Endothelial cell of umbilical vein (primary cell): ENCODE data around the gene EEIG1. TPM values are rescaled to one million over a fixed set of nuclear protein-coding genes. Genes with fewer than 3 reads are reported as not detected.

Experiments
- BruUV-seq: library from RNA; stranded (reverse); fragments of 400-500 nt; replicated peaks from 2 replicates; lab custom pipeline; 2021; lab: Mats Ljungman, UMichigan
- CTCF ChIA-PET: fragments of 300-600, 350-600 bp; sonication (Branson Sonifier 250); formaldehyde crosslinking; loops from one replicate; lab custom pipeline; 2021; ENCODE audit warnings: antibody characterized with exemption, inconsistent platforms; lab: Charles Lee
- POLR2A ChIA-PET: fragments of 300-600, 350-600 bp; sonication (Branson Sonifier 250); formaldehyde crosslinking; loops from one replicate; lab custom pipeline; 2021; ENCODE audit warnings: antibody characterized with exemption, inconsistent platforms; lab: Charles Lee
- DNase-seq: peaks from one replicate; pipeline ENCODE4 v3.0.0-alpha.2; 2011; ENCODE audit warnings: low read depth, low spot score
- FAIRE-seq: peaks from 2 replicates; lab custom pipeline; 2011; peaks lifted over from hg19 to GRCh38; lab: Jason Lieb, UNC
- H2AFZ ChIP-seq: 2 replicates; pipeline ENCODE4 v1.6.0; 2012; ENCODE audit warnings: low read depth, low read length, control low read depth, inconsistent platforms
- H3K27ac ChIP-seq: 2 replicates; pipeline ENCODE4 v1.5.1; 2011; ENCODE audit warnings: low read depth, mild to moderate bottlenecking, control low read depth, low read length, moderate library complexity; ENCODE audit not compliant: insufficient read depth
- H3K27me3 ChIP-seq, 2 experiments: 2 replicates each; pipeline versions ENCODE4 v1.6.0 to v1.6.1; 2011; ENCODE audit warnings: low read length in 2 of 2, mixed read lengths in 1 of 2; ENCODE audit not compliant: control insufficient read depth in 2 of 2, insufficient read depth in 2 of 2
- H3K36me3 ChIP-seq, 2 experiments: 2 replicates in 1 of 2; 3 replicates in 1 of 2; pipeline ENCODE4 v1.5.1; 2011; ENCODE audit warnings: low read length in 2 of 2, mild to moderate bottlenecking in 1 of 2, moderate library complexity in 1 of 2; ENCODE audit not compliant: control insufficient read depth in 2 of 2, insufficient read depth in 2 of 2; ENCODE audit errors: extremely low read depth in 1 of 2
- H3K4me1 ChIP-seq: 3 replicates; pipeline ENCODE4 v1.5.1; 2011; ENCODE audit warnings: mild to moderate bottlenecking, low read length; ENCODE audit not compliant: control insufficient read depth, insufficient read depth; ENCODE audit errors: extremely low read depth
- H3K4me2 ChIP-seq: 2 replicates; pipeline ENCODE4 v1.6.1; 2011; ENCODE audit warnings: low read length, control low read depth, mixed read lengths; ENCODE audit not compliant: insufficient read depth
- H3K4me3 ChIP-seq, 3 experiments: fragments of 200-600 bp in 1 of 3; sonication (generic), shearing (Covaris generic) in 1 of 3; replicated peaks in 1 of 3; 2 replicates each; pipeline ENCODE4 v1.5.1; 2011 to 2016; ENCODE audit warnings: control low read depth in 3 of 3, low read length in 3 of 3, mild to moderate bottlenecking in 2 of 3, inconsistent platforms in 1 of 3, low read depth in 1 of 3, moderate library complexity in 1 of 3; ENCODE audit not compliant: insufficient read depth in 1 of 3
- H3K79me2 ChIP-seq: 2 replicates; pipeline ENCODE4 v1.6.0; 2012; ENCODE audit warnings: low read length, inconsistent platforms; ENCODE audit not compliant: control insufficient read depth, insufficient read depth
- H3K9ac ChIP-seq: replicated peaks from 2 replicates; pipeline ENCODE3; 2011; ENCODE audit warnings: low read length, control low read depth; ENCODE audit not compliant: insufficient read depth; ENCODE audit errors: extremely low read depth
- H3K9me1 ChIP-seq: replicated peaks from 3 replicates; pipeline ENCODE4 v1.6.0; 2011; ENCODE audit warnings: mild to moderate bottlenecking, low read length; ENCODE audit not compliant: control insufficient read depth, insufficient read depth; ENCODE audit errors: extremely low read depth
- H3K9me3 ChIP-seq: replicated peaks from 2 replicates; pipeline ENCODE4 v1.5.1; 2012; ENCODE audit warnings: low read length, inconsistent platforms; ENCODE audit not compliant: control insufficient read depth, insufficient read depth
- H4K20me1 ChIP-seq: replicated peaks from 2 replicates; pipeline ENCODE3; 2011; ENCODE audit warnings: mild to moderate bottlenecking, low read length; ENCODE audit not compliant: control insufficient read depth, insufficient read depth; ENCODE audit errors: extremely low read depth
- CTCF ChIP-seq, 2 donors: IDR thresholded peaks; 1 replicate in 1 of 2; 2 replicates in 1 of 2; pipeline ENCODE4 v1.5.1; 2011; ENCODE audit warnings: low read length in 2 of 2, mild to moderate bottlenecking in 2 of 2, moderate library complexity in 2 of 2, control low read depth in 1 of 2, inconsistent platforms in 1 of 2, low read depth in 1 of 2; ENCODE audit not compliant: insufficient read depth in 1 of 2; ENCODE audit errors: extremely low read depth in 1 of 2
- EZH2 ChIP-seq: IDR thresholded peaks from 2 replicates; pipeline ENCODE4 v1.6.1; 2012; ENCODE audit warnings: borderline replicate concordance, low read depth, mild to moderate bottlenecking, moderate library complexity, low read length, inconsistent platforms; ENCODE audit not compliant: severe bottlenecking
- FOS ChIP-seq: IDR thresholded peaks from 2 replicates; pipeline ENCODE4 v1.6.1; 2011; ENCODE audit warnings: mild to moderate bottlenecking, low read length, moderate library complexity, borderline replicate concordance; ENCODE audit not compliant: insufficient read depth
- GATA2 ChIP-seq: IDR thresholded peaks from 2 replicates; pipeline ENCODE4 v1.7.0; 2011; ENCODE audit warnings: low read depth, mild to moderate bottlenecking, moderate library complexity, mixed read lengths, low read length; ENCODE audit not compliant: insufficient read length, insufficient read depth
- JUN ChIP-seq: IDR thresholded peaks from 2 replicates; pipeline ENCODE4 v1.6.1; 2011; ENCODE audit warnings: borderline replicate concordance, low read depth; ENCODE audit not compliant: insufficient read length, insufficient read depth
- MAX ChIP-seq: IDR thresholded peaks from 2 replicates; pipeline ENCODE4 v1.6.1; 2011; ENCODE audit not compliant: insufficient read depth, insufficient read length
- MYC ChIP-seq: IDR thresholded peaks from one replicate; pipeline ENCODE4 v1.6.1; 2011; ENCODE audit warnings: mild to moderate bottlenecking, low read depth, low read length
- POLR2A ChIP-seq: IDR thresholded peaks from 2 replicates; pipeline ENCODE4 v1.6.1; 2012; ENCODE audit warnings: low read depth, mild to moderate bottlenecking, control low read depth, low read length
- POLR2AphosphoS5 ChIP-seq: IDR thresholded peaks from 2 replicates; pipeline ENCODE4 v1.6.1; 2012; ENCODE audit warnings: low read depth, mild to moderate bottlenecking, control low read depth, low read length, moderate library complexity; ENCODE audit not compliant: insufficient read depth
- dilution Hi-C: fragments of 300-500 bp; cut with MboI; formaldehyde crosslinking; loops from one replicate; pipeline ENCODE4 v1.15.0; 2019; ENCODE audit warnings: low sequenced_read_pairs; ENCODE audit not compliant: extremely low pct_ligation_motif_present
- intact Hi-C: fragments of 100-400 bp; cut with micrococcal nuclease; formaldehyde crosslinking; loops from one replicate; pipeline ENCODE4 v1.10.0; 2022
- polyA plus RNA-seq, 4 experiments: library from polyadenylated mRNA; depleted of rRNA in 3 of 4; stranded (reverse) in 3 of 4; unstranded in 1 of 4; fragments of >200 nt; gene quantifications; 2 replicates each; pipeline versions ENCODE4 v1.2.1 to v1.2.3, GENCODE V29; 2011 to 2012; ENCODE audit warnings: missing spikeins in 1 of 4
- total RNA-seq: library from RNA; stranded (reverse); gene quantifications from 2 replicates; pipeline ENCODE4 v1.2.3, GENCODE V29; 2021

Gene EEIG1
- total and polyA plus RNA-seq, 2 donors (not counting 3 experiments of a cell fraction or from before 2014, with no cell fraction given) = 8.4 to 19.0 TPM

DNA sequence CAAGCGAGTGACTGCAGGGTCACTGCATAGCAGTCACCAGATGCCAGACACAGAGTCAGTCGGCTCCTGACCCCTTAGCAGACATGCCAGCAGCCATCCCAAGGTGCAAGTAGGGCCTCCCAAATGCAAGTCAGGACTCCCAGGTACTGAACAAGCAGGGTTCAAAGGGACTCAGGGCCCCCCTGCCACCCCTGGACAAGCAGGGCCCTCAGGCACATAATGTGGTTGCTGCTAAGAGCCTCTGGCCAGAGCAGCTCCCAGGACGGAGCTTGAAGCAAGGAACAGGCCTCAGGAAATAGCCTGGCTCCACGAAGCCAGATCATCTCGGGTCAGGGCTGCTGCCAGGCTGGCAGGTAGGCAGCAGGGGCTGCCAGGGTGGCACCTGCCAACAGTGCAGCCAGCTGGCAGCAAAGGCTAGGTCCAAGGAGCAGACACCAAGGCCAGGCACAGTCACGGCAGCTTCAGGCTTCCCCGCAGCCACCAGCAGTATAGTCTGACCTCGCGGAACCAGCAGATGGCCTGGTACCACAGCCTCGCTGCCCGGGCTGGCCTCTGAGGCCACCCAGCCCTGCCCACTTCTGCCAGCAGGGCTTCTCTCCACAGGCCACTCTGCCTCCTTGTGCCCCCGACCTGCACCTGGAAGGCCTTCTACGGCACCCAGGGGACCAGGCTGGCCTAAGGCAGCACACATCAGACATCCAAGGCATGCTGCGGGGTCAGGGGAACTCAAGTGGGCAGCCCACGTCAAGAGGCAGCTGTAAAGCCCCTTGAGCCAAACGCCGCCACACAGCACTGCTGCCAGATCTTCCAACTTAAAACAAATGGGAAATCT is 7.4 kb downstream of the EEIG1 start:
- TF ChIP-seq MYC = no peak
- TF ChIP-seq JUN = no peak
- no peak for TF ChIP-seq FOS
- no peak for TF ChIP-seq GATA2
- no peak for TF ChIP-seq EZH2
- no peak for TF ChIP-seq CTCF (IDR thresholded peaks at IDR 0.05; ENCODE audit: extremely low read depth in 1 of 2, insufficient read depth in 1 of 2, low read depth in 1 of 2, low read length in 2 of 2)
- TF ChIP-seq POLR2AphosphoS5 = no peak
- no peak for TF ChIP-seq POLR2A
- no peak for TF ChIP-seq MAX
- Histone ChIP-seq H3K4me2 (no peak overlapping the region), H4K20me1 (no peaks in the 10 kb centered on the region), H3K9me3 (no peaks in the 10 kb centered on the region), H2AFZ (no peak overlapping the region), H3K27ac (no peak overlapping the region), H3K4me3 (no peak overlapping the region), H3K36me3 (no peaks in the 10 kb centered on the region), H3K27me3 (no peaks in the 10 kb centered on the region), H3K9me1 (no peaks in the 10 kb centered on the region), H3K79me2 (peaks cover 13% of the 10 kb centered on the region), H3K4me1 (peaks cover 9% of the 10 kb centered on the region), H3K9ac (no peak overlapping the region)
- ChIA-PET CTCF (interaction anchor here (10.3 kb wide), 1 partner anchor 30 kb away, joined by 71 read pairs; no protein-coding TSS in a partner anchor), POLR2A (no interaction called here)
- no TSS peak for BruUV-seq
- no peak for DNase-seq
- no peak for FAIRE-seq
- dilution Hi-C loops = no loop called here
- intact Hi-C loops = no loop called here
